Measurements from ENCODE around the gene GDF9. TPM values are rescaled to one million over a fixed set of nuclear protein-coding genes. Genes with fewer than 3 reads are reported as not detected.

The GDF9 gene
- total and polyA plus RNA-seq, 10 of the 15 experiments (the other 5 are each of a cell fraction or from before 2014, with no cell fraction given), result 0.11 to 1.5 (median 0.34) TPM

GRCh38 chr5:132866342-132867045, at the start of gene GDF9, which contains the start of gene UQCRQ (continued):
- TF ChIP-seq ATF3 (IDR thresholded peaks at IDR 0.05; ENCODE audit: borderline replicate concordance, extremely low read depth, low read depth, low read length) (no peak), CHD2 (IDR thresholded peaks at IDR 0.05; ENCODE audit: borderline replicate concordance, low read depth, low read length) (no peak), RFX5 (IDR thresholded peaks at IDR 0.05; ENCODE audit: low read depth, low read length) (peak; percentile 57; the same call in 1 of the 2 replicates), CREM (IDR thresholded peaks at IDR 0.05; ENCODE audit: low read depth) (peak; percentile 98), ZBTB4 (CRISPR knock-in tag; IDR thresholded peaks at IDR 0.05) (no peak), NKRF (conservative IDR thresholded peaks at IDR 0.05) (0 out of 2 replicates have a peak, but pooled peaks have one; percentile 66), TBL1XR1 (IDR thresholded peaks at IDR 0.05; ENCODE audit: low read depth, low read length) (0 out of 2 replicates have a peak, but pooled peaks have one; percentile 43), NBN (IDR thresholded peaks at IDR 0.05) (peak; percentile 93), TARDBP (IDR thresholded peaks at IDR 0.05; ENCODE audit: borderline replicate concordance) (0 out of 2 replicates have a peak, but pooled peaks have one; percentile 52), CHD4 (IDR thresholded peaks at IDR 0.05) (no peak), DPF2 (IDR thresholded peaks at IDR 0.05) (peak; percentile 70; the same call in 1 of the 2 replicates), NR2F1 (conservative IDR thresholded peaks at IDR 0.05) (peak; percentile 71), MXI1 (IDR thresholded peaks at IDR 0.05; ENCODE audit: low read depth, low read length) (peak; percentile 19), ZBTB33 (IDR thresholded peaks at IDR 0.05) (no peak), YBX1 (IDR thresholded peaks at IDR 0.05) (no peak), NFYB (IDR thresholded peaks at IDR 0.05; ENCODE audit: insufficient read depth, low read depth, low read length) (no peak), BCLAF1 (IDR thresholded peaks at IDR 0.05) (peak; percentile 85), PKNOX1 (IDR thresholded peaks at IDR 0.05) (peak; percentile 58; the same call in 1 of the 2 replicates)

Data from GM12878 (cell line).